Measurements from ENCODE around the gene EGFLAM. TPM values are rescaled to one million over a fixed set of nuclear protein-coding genes. Genes with fewer than 3 reads are reported as not detected.

Gene EGFLAM
- total and polyA plus RNA-seq, 2 experiments from 2014 or later = 0.24 to 1.9 TPM

DNA sequence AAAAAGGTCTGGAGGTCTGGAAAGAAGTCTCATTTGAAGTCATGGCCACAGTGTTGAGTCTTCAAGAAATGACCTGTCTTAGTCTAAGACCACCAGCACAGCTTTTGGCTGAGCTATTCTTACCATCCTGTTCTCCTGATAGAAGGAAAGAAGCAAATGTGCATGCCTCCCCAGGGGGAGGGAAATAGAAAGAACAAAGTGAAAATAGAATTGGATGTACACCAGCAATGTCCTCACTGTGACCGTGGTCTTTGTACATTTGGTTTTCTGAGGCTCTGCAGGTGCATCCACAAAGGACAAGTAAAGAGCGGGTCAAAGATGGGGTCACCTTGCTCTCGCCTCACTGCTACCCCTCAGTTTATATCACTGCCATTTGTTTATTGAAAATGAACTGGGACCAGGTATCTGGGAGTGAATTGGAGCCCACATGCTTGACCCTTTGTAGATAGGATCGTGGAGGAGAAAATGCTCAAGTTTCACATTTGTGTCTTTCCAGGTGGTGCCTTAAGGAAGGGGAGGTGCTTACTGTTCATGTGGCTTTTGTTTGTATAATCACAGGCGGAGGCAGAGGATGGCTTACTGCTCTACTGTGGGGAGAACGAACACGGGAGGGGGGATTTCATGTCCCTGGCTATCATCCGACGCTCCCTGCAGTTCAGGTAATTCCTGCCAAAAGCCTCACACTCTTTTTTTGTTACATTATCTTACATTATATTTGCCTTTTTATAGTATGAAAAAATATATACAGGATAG is 150.3 kb downstream of the EGFLAM start (continued):
- TF ChIP-seq REST (IDR thresholded peaks at IDR 0.05; ENCODE audit: unreplicated experiment) = no peak
- TF ChIP-seq CTCF (conservative IDR thresholded peaks at IDR 0.05; ENCODE audit: low read depth in 2 of 2) = no peak
- no peak for TF ChIP-seq ETS1 (IDR thresholded peaks at IDR 0.05)
- no peak for TF ChIP-seq EZH2phosphoT487 (IDR thresholded peaks at IDR 0.05; ENCODE audit: unreplicated experiment)

- Histone ChIP-seq H2AFZ (peak overlapping the region; percentile 69; the same call in 1 of the 2 replicates), H4K20me1 (replicated peaks; ENCODE audit: insufficient read depth) (no peaks in the 10 kb centered on the region), H3F3A (replicated peaks; ENCODE audit: low read depth) (no peaks in the 10 kb centered on the region), H3K4me3 (no peak overlapping the region), H3K4me1 (ENCODE audit: insufficient read depth) (no peaks in the 10 kb centered on the region), H3K4me2 (no peak overlapping the region), H3K27ac (ENCODE audit: low read depth) (no peak overlapping the region), H3K36me3 (ENCODE audit: insufficient read depth) (no peaks in the 10 kb centered on the region), H3K79me2 (replicated peaks; ENCODE audit: insufficient read depth) (no peaks in the 10 kb centered on the region), H3K9me2 (ENCODE audit: insufficient read depth) (no peaks in the 10 kb centered on the region), H3K27me3 (ENCODE audit: insufficient read depth) (no peaks in the 10 kb centered on the region)
- H3K4me3 Mint-ChIP-seq = no peak overlapping the region
- ATAC-seq (peak; percentile 53), DNase-seq (ENCODE audit: low spot score) (no peak)
- H3K4me1 Mint-ChIP-seq = peaks cover 4% of the 10 kb centered on the region; the same call in 2 of the 3 replicates
- no peak overlapping the region for H3K27ac Mint-ChIP-seq
- peaks cover 4% of the 10 kb centered on the region for H3K27me3 Mint-ChIP-seq (ENCODE audit: insufficient read depth, low read depth, poor library complexity)
- no peaks in the 10 kb centered on the region for H3K36me3 Mint-ChIP-seq (ENCODE audit: low read depth)
- H3K9me3 Mint-ChIP-seq = no peaks in the 10 kb centered on the region
- TF ChIP-seq, protein P1, sequence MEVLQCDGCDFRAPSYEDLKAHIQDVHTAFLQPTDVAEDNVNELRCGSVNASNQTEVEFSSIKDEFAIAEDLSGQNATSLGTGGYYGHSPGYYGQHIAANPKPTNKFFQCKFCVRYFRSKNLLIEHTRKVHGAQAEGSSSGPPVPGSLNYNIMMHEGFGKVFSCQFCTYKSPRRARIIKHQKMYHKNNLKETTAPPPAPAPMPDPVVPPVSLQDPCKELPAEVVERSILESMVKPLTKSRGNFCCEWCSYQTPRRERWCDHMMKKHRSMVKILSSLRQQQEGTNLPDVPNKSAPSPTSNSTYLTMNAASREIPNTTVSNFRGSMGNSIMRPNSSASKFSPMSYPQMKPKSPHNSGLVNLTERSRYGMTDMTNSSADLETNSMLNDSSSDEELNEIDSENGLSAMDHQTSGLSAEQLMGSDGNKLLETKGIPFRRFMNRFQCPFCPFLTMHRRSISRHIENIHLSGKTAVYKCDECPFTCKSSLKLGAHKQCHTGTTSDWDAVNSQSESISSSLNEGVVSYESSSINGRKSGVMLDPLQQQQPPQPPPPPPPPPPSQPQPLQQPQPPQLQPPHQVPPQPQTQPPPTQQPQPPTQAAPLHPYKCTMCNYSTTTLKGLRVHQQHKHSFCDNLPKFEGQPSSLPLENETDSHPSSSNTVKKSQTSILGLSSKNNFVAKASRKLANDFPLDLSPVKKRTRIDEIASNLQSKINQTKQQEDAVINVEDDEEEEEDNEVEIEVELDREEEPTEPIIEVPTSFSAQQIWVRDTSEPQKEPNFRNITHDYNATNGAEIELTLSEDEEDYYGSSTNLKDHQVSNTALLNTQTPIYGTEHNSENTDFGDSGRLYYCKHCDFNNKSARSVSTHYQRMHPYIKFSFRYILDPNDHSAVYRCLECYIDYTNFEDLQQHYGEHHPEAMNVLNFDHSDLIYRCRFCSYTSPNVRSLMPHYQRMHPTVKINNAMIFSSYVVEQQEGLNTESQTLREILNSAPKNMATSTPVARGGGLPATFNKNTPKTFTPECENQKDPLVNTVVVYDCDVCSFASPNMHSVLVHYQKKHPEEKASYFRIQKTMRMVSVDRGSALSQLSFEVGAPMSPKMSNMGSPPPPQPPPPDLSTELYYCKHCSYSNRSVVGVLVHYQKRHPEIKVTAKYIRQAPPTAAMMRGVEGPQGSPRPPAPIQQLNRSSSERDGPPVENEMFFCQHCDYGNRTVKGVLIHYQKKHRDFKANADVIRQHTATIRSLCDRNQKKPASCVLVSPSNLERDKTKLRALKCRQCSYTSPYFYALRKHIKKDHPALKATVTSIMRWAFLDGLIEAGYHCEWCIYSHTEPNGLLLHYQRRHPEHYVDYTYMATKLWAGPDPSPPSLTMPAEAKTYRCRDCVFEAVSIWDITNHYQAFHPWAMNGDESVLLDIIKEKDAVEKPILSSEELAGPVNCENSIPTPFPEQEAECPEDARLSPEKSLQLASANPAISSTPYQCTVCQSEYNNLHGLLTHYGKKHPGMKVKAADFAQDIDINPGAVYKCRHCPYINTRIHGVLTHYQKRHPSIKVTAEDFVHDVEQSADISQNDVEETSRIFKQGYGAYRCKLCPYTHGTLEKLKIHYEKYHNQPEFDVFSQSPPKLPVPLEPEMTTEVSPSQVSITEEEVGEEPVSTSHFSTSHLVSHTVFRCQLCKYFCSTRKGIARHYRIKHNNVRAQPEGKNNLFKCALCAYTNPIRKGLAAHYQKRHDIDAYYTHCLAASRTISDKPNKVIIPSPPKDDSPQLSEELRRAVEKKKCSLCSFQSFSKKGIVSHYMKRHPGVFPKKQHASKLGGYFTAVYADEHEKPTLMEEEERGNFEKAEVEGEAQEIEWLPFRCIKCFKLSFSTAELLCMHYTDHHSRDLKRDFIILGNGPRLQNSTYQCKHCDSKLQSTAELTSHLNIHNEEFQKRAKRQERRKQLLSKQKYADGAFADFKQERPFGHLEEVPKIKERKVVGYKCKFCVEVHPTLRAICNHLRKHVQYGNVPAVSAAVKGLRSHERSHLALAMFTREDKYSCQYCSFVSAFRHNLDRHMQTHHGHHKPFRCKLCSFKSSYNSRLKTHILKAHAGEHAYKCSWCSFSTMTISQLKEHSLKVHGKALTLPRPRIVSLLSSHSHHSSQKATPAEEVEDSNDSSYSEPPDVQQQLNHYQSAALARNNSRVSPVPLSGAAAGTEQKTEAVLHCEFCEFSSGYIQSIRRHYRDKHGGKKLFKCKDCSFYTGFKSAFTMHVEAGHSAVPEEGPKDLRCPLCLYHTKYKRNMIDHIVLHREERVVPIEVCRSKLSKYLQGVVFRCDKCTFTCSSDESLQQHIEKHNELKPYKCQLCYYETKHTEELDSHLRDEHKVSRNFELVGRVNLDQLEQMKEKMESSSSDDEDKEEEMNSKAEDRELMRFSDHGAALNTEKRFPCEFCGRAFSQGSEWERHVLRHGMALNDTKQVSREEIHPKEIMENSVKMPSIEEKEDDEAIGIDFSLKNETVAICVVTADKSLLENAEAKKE (CRISPR knock-in tag; IDR thresholded peaks at IDR 0.05) = no peak
- TF ChIP-seq STAT1 (IDR thresholded peaks at IDR 0.05; ENCODE audit: unreplicated experiment) (no peak), ETS1 (IDR thresholded peaks at IDR 0.05) (no peak), ZNF114 (CRISPR knock-in tag; IDR thresholded peaks at IDR 0.05) (no peak)
Measured at GRCh38 chr5:38410304-38410990, 152.1 kb downstream of the EGFLAM start.

Measured in GM23338 (cell line).